Effector memory CD8-positive, alpha-beta T cell (primary cell): ENCODE results near the gene PODN.
A peak's percentile ranks its signal among the peaks of the same experiment; 100 is the strongest.

ENCODE experiments used
- ATAC-seq: fragments of 150-1000 bp; cut with Tn5 transposase; replicated peaks from 2 replicates; pipeline ENCODE4 v1.10.0; 2021; ENCODE audit warnings: mild to moderate bottlenecking, moderate library complexity
- DNase-seq, 3 experiments: peaks; one replicate each; pipeline ENCODE4 v3.0.0; 2021
- H3K27ac Mint-ChIP-seq, 2 donors: one replicate each; pipeline ENCODE4 v1.8.0; 2022; ENCODE audit warnings: mild to moderate bottlenecking in 2 of 2, mixed read lengths in 2 of 2, moderate library complexity in 2 of 2
- H3K27me3 Mint-ChIP-seq, 2 donors: one replicate each; pipeline ENCODE4 v1.8.0; 2022; ENCODE audit warnings: mixed read lengths in 2 of 2
- H3K36me3 Mint-ChIP-seq: one replicate; pipeline ENCODE4 v1.8.0; 2022; ENCODE audit warnings: mild to moderate bottlenecking, moderate library complexity, mixed read lengths; ENCODE audit not compliant: insufficient read depth
- H3K4me1 Mint-ChIP-seq, 2 donors: one replicate each; pipeline ENCODE4 v1.8.0; 2022; ENCODE audit warnings: low read depth in 2 of 2, mixed read lengths in 2 of 2
- H3K4me3 Mint-ChIP-seq, 2 donors: one replicate each; pipeline ENCODE4 v1.8.0; 2022; ENCODE audit warnings: mild to moderate bottlenecking in 2 of 2, mixed read lengths in 2 of 2, moderate library complexity in 2 of 2
- H3K9me3 Mint-ChIP-seq, 2 donors: one replicate each; pipeline ENCODE4 v1.8.0; 2022; ENCODE audit warnings: mixed read lengths in 2 of 2

PODN gene

GRCh38 chr1:53081384-53082066 lies 19.5 kb downstream of the PODN start:
- H3K27ac Mint-ChIP-seq, result peak overlapping the region; percentile 35 to 56
- no peak for DNase-seq
- ATAC-seq, result no peak
- no peak overlapping the region for H3K4me3 Mint-ChIP-seq
- H3K36me3 Mint-ChIP-seq, result peaks cover 10% of the 10 kb centered on the region
- no peaks in the 10 kb centered on the region for H3K27me3 Mint-ChIP-seq
- peaks cover 21 to 26% of the 10 kb centered on the region in 2 donors for H3K4me1 Mint-ChIP-seq
- no peaks in the 10 kb centered on the region for H3K9me3 Mint-ChIP-seq

- peaks cover 21 to 26% of the 10 kb centered on the region in 2 donors for H3K4me1 Mint-ChIP-seq
- H3K36me3 Mint-ChIP-seq, result peaks cover 10% of the 10 kb centered on the region
- peak overlapping the region; percentile 5 to 32 for H3K4me3 Mint-ChIP-seq
- no peak for ATAC-seq
- H3K27ac Mint-ChIP-seq, result peak overlapping the region; percentile 70 to 83
- H3K27me3 Mint-ChIP-seq, result no peaks in the 10 kb centered on the region
- H3K9me3 Mint-ChIP-seq, result no peaks in the 10 kb centered on the region
- no peak for DNase-seq
Observed at GRCh38 chr1:53082826-53083455, 20.9 kb downstream of the PODN start.

- no peak for DNase-seq
- peaks cover 10% of the 10 kb centered on the region for H3K36me3 Mint-ChIP-seq
- peak overlapping the region; percentile 30 to 32 for H3K4me3 Mint-ChIP-seq
- no peaks in the 10 kb centered on the region for H3K9me3 Mint-ChIP-seq
- peaks cover 21 to 26% of the 10 kb centered on the region in 2 donors for H3K4me1 Mint-ChIP-seq
- ATAC-seq, result no peak
- H3K27me3 Mint-ChIP-seq, result no peaks in the 10 kb centered on the region
- H3K27ac Mint-ChIP-seq, result peak overlapping the region; percentile 70 to 83
Observed at GRCh38 chr1:53083636-53084588, 21.9 kb downstream of the PODN start.

GRCh38 chr1:53084589-53084971 lies 22.6 kb downstream of the PODN start:
- ATAC-seq, result peak; percentile 90
- peak overlapping the region; percentile 11 to 30 for H3K4me3 Mint-ChIP-seq
- peaks cover 21 to 26% of the 10 kb centered on the region in 2 donors for H3K4me1 Mint-ChIP-seq
- no peaks in the 10 kb centered on the region for H3K9me3 Mint-ChIP-seq
- no peaks in the 10 kb centered on the region for H3K27me3 Mint-ChIP-seq
- DNase-seq, result peak; percentile 23 to 34 (median 25)
- peaks cover 10% of the 10 kb centered on the region for H3K36me3 Mint-ChIP-seq
- peak overlapping the region; percentile 70 to 83 for H3K27ac Mint-ChIP-seq

GRCh38 chr1:53085405-53085804 lies 23.4 kb downstream of the PODN start:
- no peaks in the 10 kb centered on the region for H3K27me3 Mint-ChIP-seq
- H3K9me3 Mint-ChIP-seq, result no peaks in the 10 kb centered on the region
- H3K4me3 Mint-ChIP-seq, result no peak overlapping the region
- H3K4me1 Mint-ChIP-seq, result peaks cover 21 to 26% of the 10 kb centered on the region in 2 donors
- peak overlapping the region; percentile 36 to 70 for H3K27ac Mint-ChIP-seq
- no peak for ATAC-seq
- no peak for DNase-seq
- H3K36me3 Mint-ChIP-seq, result peaks cover 10% of the 10 kb centered on the region

GRCh38 chr1:53086491-53087070 lies 24.6 kb downstream of the PODN start:
- Mint-ChIP-seq H3K4me1 (peaks cover 24 to 26% of the 10 kb centered on the region in 2 donors), H3K27ac (no peak overlapping the region), H3K9me3 (no peaks in the 10 kb centered on the region), H3K36me3 (peaks cover 10% of the 10 kb centered on the region), H3K27me3 (no peaks in the 10 kb centered on the region), H3K4me3 (no peak overlapping the region)
- DNase-seq, result no peak
- no peak for ATAC-seq

GRCh38 chr1:53087332-53088285 lies 25.6 kb downstream of the PODN start:
- H3K4me3 Mint-ChIP-seq, result no peak overlapping the region
- no peak overlapping the region for H3K27ac Mint-ChIP-seq
- peaks cover 10% of the 10 kb centered on the region for H3K36me3 Mint-ChIP-seq
- ATAC-seq, result no peak
- DNase-seq, result no peak
- no peaks in the 10 kb centered on the region for H3K9me3 Mint-ChIP-seq
- H3K4me1 Mint-ChIP-seq, result peaks cover 22 to 23% of the 10 kb centered on the region in 2 donors
- no peaks in the 10 kb centered on the region for H3K27me3 Mint-ChIP-seq

GRCh38 chr1:53088616-53089300 lies 26.7 kb downstream of the PODN start:
- no peaks in the 10 kb centered on the region for H3K27me3 Mint-ChIP-seq
- peak overlapping the region in 1 of 2 donors; percentile 21 for H3K4me3 Mint-ChIP-seq
- no peak for DNase-seq
- H3K4me1 Mint-ChIP-seq, result peaks cover 11 to 13% of the 10 kb centered on the region in 2 donors
- H3K27ac Mint-ChIP-seq, result no peak overlapping the region
- no peaks in the 10 kb centered on the region for H3K9me3 Mint-ChIP-seq
- no peak for ATAC-seq
- H3K36me3 Mint-ChIP-seq, result peaks cover 14% of the 10 kb centered on the region

- peaks cover 12% of the 10 kb centered on the region for H3K36me3 Mint-ChIP-seq
- peaks cover 5 to 7% of the 10 kb centered on the region in 2 donors for H3K4me1 Mint-ChIP-seq
- H3K27ac Mint-ChIP-seq, result peak overlapping the region in 1 of 2 donors; percentile 65
- DNase-seq, result no peak
- H3K9me3 Mint-ChIP-seq, result no peaks in the 10 kb centered on the region
- ATAC-seq, result no peak
- H3K27me3 Mint-ChIP-seq, result no peaks in the 10 kb centered on the region
- H3K4me3 Mint-ChIP-seq, result peak overlapping the region; percentile 15 to 65
Observed at GRCh38 chr1:53089478-53090226, 27.6 kb downstream of the PODN start.

GRCh38 chr1:53090227-53091147 lies 28.5 kb downstream of the PODN start:
- Mint-ChIP-seq H3K27ac (peak overlapping the region; percentile 20 to 65), H3K36me3 (peaks cover 6% of the 10 kb centered on the region), H3K4me3 (peak overlapping the region; percentile 47 to 53), H3K27me3 (no peaks in the 10 kb centered on the region), H3K4me1 (peaks cover 0 to 2% of the 10 kb centered on the region in 2 donors), H3K9me3 (no peaks in the 10 kb centered on the region)
- peak in 2 of 3 experiments; percentile 7 to 12 for DNase-seq
- ATAC-seq, result peak; percentile 93
